GM21360 (cell line): ENCODE data around the gene AP4B1.

Experiments
- ATAC-seq: cut with Tn5 transposase; IDR thresholded peaks from one replicate; pipeline ENCODE4 v1.9.1; 2021; ENCODE audit warnings: mild to moderate bottlenecking, moderate library complexity; ENCODE audit not compliant: unreplicated experiment

Gene AP4B1

GRCh38 chr1:113930499-113931161, 26.0 kb upstream of the AP4B1 start:
- ATAC-seq = peak; percentile 38

GRCh38 chr1:113929750-113930498, 25.3 kb upstream of the AP4B1 start:
- ATAC-seq = peak; percentile 35

GRCh38 chr1:113928941-113929749, 24.5 kb upstream of the AP4B1 start, which contains the start of gene HIPK1:
Gene HIPK1, plus strand, starts transcription at chr1:113929324.
- ATAC-seq = peak; percentile 64

- ATAC-seq = no peak
These were observed 23.8 kb upstream of the AP4B1 start for GRCh38 chr1:113928187-113928930.

- ATAC-seq = no peak
These were observed 19.9 kb upstream of the AP4B1 start for GRCh38 chr1:113924473-113924872.

- no peak for ATAC-seq
These were observed 18.4 kb upstream of the AP4B1 start for GRCh38 chr1:113922957-113923356.

GRCh38 chr1:113918243-113918642, 13.6 kb upstream of the AP4B1 start:
- no peak for ATAC-seq

- no peak for ATAC-seq
These were observed 12.9 kb upstream of the AP4B1 start for GRCh38 chr1:113917400-113918082.

- no peak for ATAC-seq
These were observed 12.4 kb upstream of the AP4B1 start for GRCh38 chr1:113916974-113917373.

GRCh38 chr1:113913887-113914664, 9.5 kb upstream of the AP4B1 start:
- ATAC-seq = no peak

GRCh38 chr1:113913312-113913668, 8.7 kb upstream of the AP4B1 start:
- ATAC-seq = no peak

GRCh38 chr1:113912594-113913311, 8.2 kb upstream of the AP4B1 start:
- ATAC-seq = no peak

- ATAC-seq = peak; percentile 7
These were observed 849 bp upstream of the AP4B1 start for GRCh38 chr1:113905435-113905861.

GRCh38 chr1:113904293-113904673, 316 bp downstream of the AP4B1 start:
- peak; percentile 14 for ATAC-seq

- no peak for ATAC-seq
These were observed 902 bp downstream of the AP4B1 start for GRCh38 chr1:113903501-113904292.

GRCh38 chr1:113901191-113901590, 3.4 kb downstream of the AP4B1 start:
- ATAC-seq = no peak

GRCh38 chr1:113899111-113899510, 5.5 kb downstream of the AP4B1 start:
- no peak for ATAC-seq

GRCh38 chr1:113898241-113898814, 6.3 kb downstream of the AP4B1 start:
- ATAC-seq = no peak
